Suprapubic skin (tissue), 4 donors: Measurements from ENCODE around the gene PIK3AP1. TPM values are rescaled to one million over a fixed set of nuclear protein-coding genes. Genes with fewer than 3 reads are reported as not detected.
"Not testable (repeated sequence)": the region's sequence is repeated elsewhere in the genome, so short reads cannot be mapped to it uniquely, and the experiment has no call there.

Experiments used
- DNase-seq, 2 donors: peaks; one replicate each; pipeline ENCODE4 v3.0.0-alpha.2; 2019; ENCODE audit warnings: low spot score in 2 of 2
- H3K27ac ChIP-seq: fragments of 200-600 bp; sonication (generic); one replicate; pipeline ENCODE4 v1.5.1; 2019
- H3K27me3 ChIP-seq: fragments of 200-600 bp; sonication (generic); one replicate; pipeline ENCODE4 v1.5.1; 2019
- H3K36me3 ChIP-seq: fragments of 200-600 bp; sonication (generic); one replicate; pipeline ENCODE4 v1.5.1; 2019
- H3K4me1 ChIP-seq: fragments of 200-600 bp; sonication (generic); one replicate; pipeline ENCODE4 v1.5.1; 2019
- H3K4me3 ChIP-seq: fragments of 200-600 bp; sonication (generic); one replicate; pipeline ENCODE4 v1.5.1; 2019; ENCODE audit warnings: mild to moderate bottlenecking
- H3K9me3 ChIP-seq: fragments of 200-600 bp; sonication (generic); one replicate; pipeline ENCODE4 v1.5.1; 2019
- EP300 ChIP-seq: sonication (generic); formaldehyde crosslinking; IDR thresholded peaks from one replicate; pipeline ENCODE4 v1.6.1; 2017; ENCODE audit warnings: antibody characterized with exemption
- POLR2A ChIP-seq, 2 donors: fragments of 450-650 bp; IDR thresholded peaks; one replicate each; pipeline ENCODE4 v1.6.1; 2017; ENCODE audit warnings: antibody characterized with exemption in 2 of 2, mild to moderate bottlenecking in 2 of 2, moderate library complexity in 2 of 2
- POLR2AphosphoS5 ChIP-seq, 3 donors: sonication (generic); formaldehyde crosslinking; IDR thresholded peaks; one replicate each; pipeline ENCODE4 v1.6.1; 2017; ENCODE audit warnings: antibody characterized with exemption in 3 of 3
- WGBS: methylation state at CpG from one replicate; pipeline ENCODE4 v1.1.5; 2018; 5-methylcytosine and 5-hydroxymethylcytosine counted together
- total RNA-seq, 4 donors: library from RNA; depleted of rRNA; stranded (reverse); fragments of >200 nt; gene quantifications; one replicate each; pipeline ENCODE4 v1.1.0, GENCODE V29; 2016
- TF ChIP-seq, protein P1 (sequence below), 2 donors: fragments of 200-600 bp in 1 of 2; fragments of 450-650 bp in 1 of 2; sonication (generic) in 1 of 2; IDR thresholded peaks; one replicate each; pipeline ENCODE4 v1.5.1; 2016 to 2019; ENCODE audit warnings: antibody characterized with exemption in 2 of 2, mild to moderate bottlenecking in 1 of 2, moderate library complexity in 1 of 2

The PIK3AP1 gene
- total RNA-seq, 4 donors from 2014 or later = 2.2 to 5.6 (median 4.0) TPM

DNA sequence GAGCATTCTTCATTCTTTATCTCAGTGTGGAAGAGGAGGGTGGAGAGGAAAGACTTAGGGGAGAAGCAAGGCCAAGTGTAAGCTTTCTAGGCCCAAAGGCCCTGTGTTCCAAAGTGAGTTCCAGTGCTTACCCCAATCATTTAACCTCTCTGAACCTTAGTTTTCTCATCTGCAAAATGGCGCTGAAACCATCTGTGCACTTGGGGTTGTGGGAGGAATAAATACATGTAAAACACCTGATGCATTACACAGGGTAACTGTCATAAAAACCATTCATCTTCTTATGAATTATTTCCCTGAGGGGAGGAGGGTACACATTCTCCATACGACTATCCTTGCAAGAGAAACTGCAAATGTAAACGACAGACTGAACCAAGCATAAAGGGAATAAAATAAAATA, 19.0 kb downstream of the PIK3AP1 start:
- Histone ChIP-seq H3K27me3 (no peaks in the 10 kb centered on the region), H3K36me3 (no peaks in the 10 kb centered on the region), H3K27ac (no peak overlapping the region), H3K4me3 (no peak overlapping the region), H3K4me1 (no peaks in the 10 kb centered on the region), H3K9me3 (no peaks in the 10 kb centered on the region)
- 61% methylated on average over 3 of the region's 3 CpGs for WGBS
- TF ChIP-seq, protein P1, sequence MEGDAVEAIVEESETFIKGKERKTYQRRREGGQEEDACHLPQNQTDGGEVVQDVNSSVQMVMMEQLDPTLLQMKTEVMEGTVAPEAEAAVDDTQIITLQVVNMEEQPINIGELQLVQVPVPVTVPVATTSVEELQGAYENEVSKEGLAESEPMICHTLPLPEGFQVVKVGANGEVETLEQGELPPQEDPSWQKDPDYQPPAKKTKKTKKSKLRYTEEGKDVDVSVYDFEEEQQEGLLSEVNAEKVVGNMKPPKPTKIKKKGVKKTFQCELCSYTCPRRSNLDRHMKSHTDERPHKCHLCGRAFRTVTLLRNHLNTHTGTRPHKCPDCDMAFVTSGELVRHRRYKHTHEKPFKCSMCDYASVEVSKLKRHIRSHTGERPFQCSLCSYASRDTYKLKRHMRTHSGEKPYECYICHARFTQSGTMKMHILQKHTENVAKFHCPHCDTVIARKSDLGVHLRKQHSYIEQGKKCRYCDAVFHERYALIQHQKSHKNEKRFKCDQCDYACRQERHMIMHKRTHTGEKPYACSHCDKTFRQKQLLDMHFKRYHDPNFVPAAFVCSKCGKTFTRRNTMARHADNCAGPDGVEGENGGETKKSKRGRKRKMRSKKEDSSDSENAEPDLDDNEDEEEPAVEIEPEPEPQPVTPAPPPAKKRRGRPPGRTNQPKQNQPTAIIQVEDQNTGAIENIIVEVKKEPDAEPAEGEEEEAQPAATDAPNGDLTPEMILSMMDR (IDR thresholded peaks at IDR 0.05) = no peak
- no peak for TF ChIP-seq POLR2A (IDR thresholded peaks at IDR 0.05)
- TF ChIP-seq POLR2AphosphoS5 (IDR thresholded peaks at IDR 0.05) = no peak
- TF ChIP-seq EP300 = no peak
- DNase-seq = no peak

DNA sequence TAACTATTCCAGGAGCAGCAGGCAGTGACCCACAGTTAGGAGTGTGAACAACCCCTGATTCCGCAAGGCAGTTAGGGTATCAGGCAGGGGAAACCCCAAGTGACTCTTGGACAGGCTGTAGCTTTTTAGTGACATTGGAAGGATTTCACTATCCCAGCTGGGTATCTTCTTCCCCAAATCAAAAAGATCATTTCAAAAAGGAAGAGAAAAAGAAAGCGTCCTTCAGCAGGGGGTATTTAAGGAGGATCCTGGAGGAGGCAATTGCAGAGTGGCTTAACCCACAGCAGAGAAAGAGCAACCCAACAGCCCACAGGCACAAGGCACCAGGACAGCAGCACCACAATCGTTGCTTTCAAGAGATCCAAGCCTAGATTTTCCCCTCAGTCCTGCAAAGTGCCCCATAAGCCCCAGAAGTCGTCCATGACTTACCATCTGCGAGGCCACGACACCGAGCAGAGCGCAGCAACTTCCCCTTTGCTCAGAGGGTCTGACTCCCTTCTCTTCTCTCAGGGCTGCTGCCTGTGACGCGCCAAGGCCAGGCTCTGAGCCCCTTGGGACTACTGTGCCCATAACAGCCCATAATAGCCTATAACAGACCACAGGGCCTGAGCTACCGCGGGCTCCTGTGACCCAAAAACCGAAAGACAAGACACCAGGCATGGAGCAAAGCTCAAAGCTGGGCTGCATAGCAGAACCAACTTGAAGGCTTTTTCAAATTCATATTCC, 19.8 kb downstream of the PIK3AP1 start:
- H3K27ac ChIP-seq = no peak overlapping the region
- TF ChIP-seq POLR2A (IDR thresholded peaks at IDR 0.05) (no peak), POLR2AphosphoS5 (IDR thresholded peaks at IDR 0.05) (no peak), EP300 (no peak)
- TF ChIP-seq, protein P1 (IDR thresholded peaks at IDR 0.05) = no peak
- no peaks in the 10 kb centered on the region for H3K9me3 ChIP-seq
- H3K4me3 ChIP-seq = no peak overlapping the region
- H3K27me3 ChIP-seq = no peaks in the 10 kb centered on the region
- no peak for DNase-seq
- 81% methylated on average over 5 of the region's 13 CpGs for WGBS
- H3K4me1 ChIP-seq = no peaks in the 10 kb centered on the region
- no peaks in the 10 kb centered on the region for H3K36me3 ChIP-seq

- Histone ChIP-seq H3K27ac (no peak overlapping the region), H3K4me3 (no peak overlapping the region), H3K36me3 (no peaks in the 10 kb centered on the region), H3K9me3 (no peaks in the 10 kb centered on the region), H3K4me1 (no peaks in the 10 kb centered on the region), H3K27me3 (no peaks in the 10 kb centered on the region)
- no peak for DNase-seq
- TF ChIP-seq POLR2AphosphoS5 (IDR thresholded peaks at IDR 0.05) (no peak), EP300 (no peak), POLR2A (IDR thresholded peaks at IDR 0.05) (no peak)
- WGBS = 87% methylated on average over 3 of the region's 3 CpGs
These were observed 20.7 kb downstream of the PIK3AP1 start for GRCh38 chr10:96699613-96700012.

DNA sequence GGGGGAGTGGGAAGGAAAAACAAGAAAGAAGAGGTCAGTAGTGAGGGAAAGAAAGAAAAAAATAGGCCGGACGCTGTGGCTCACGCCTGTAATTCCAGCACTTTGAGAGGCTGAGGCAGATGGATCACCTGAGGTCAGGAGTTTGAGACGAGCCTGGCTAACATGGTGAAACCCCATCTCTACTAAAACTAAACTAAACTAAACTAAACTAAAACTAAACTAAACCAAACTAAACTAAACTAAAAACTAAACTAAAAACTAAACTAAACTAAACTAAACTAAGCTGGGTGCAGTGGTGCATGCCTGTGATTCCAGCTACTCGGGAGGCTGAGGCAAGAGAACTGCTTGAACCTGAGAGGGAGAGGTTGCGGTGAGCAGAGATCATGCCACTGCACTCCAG, 22.0 kb downstream of the PIK3AP1 start:
- H3K4me3 ChIP-seq, DNase-seq, H3K27ac ChIP-seq, H3K4me1 ChIP-seq, H3K36me3 ChIP-seq, H3K27me3 ChIP-seq, H3K9me3 ChIP-seq: not testable (repeated sequence)
- WGBS = 81% methylated on average over 6 of the region's 6 CpGs

DNA sequence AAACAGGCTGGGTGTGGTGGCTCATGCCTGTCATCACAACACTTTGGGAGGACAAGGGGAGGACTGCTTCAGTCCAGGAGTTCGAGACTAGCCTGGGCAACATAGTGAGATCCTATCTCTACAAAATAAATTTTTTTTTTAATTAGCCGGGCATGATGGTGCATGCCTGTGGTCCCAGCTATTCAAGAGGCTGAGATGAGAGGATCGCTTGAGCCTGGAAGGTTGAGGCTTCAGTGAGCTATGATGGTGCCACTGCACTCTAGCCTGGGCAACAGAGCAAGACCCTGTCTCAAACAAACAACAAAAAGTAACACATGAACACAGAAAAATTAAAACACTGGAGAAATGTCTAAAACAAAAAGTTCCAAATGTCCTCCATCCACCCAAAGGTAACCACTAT, 22.9 kb downstream of the PIK3AP1 start:
- WGBS = 84% methylated on average over 3 of the region's 3 CpGs

DNA sequence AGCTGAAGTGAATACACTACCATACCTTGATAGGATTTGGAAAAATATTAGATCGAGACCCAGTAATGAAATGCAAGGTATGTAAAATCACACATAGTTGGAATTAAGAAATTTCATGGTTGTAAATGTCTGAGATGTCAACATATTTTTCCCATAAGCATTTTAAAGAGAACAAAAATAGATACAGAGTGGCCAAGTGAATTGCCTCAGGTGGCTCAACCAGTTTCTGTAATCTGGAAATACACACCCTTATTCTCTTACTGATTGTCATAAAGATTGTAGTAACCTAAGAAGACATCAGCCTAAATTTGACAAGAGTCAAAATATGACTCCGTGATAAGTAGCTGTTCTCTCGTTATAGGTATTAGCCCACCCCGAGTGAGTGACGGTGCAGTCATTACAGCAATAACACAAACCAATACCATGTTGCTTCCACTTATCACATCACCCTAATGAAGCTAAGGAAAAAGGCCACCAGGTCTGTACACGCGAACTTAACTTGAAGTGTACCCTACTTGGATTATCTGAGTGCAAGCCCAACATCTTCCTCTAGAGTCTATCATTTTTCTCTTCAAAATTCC, 23.4 kb downstream of the PIK3AP1 start:
- Histone ChIP-seq H3K4me1 (no peaks in the 10 kb centered on the region), H3K27ac (no peak overlapping the region), H3K4me3 (no peak overlapping the region), H3K27me3 (no peaks in the 10 kb centered on the region), H3K9me3 (no peaks in the 10 kb centered on the region), H3K36me3 (no peaks in the 10 kb centered on the region)
- 77% methylated on average over 7 of the region's 7 CpGs for WGBS
- no peak for DNase-seq
- TF ChIP-seq POLR2A (IDR thresholded peaks at IDR 0.05) (no peak), EP300 (no peak), POLR2AphosphoS5 (IDR thresholded peaks at IDR 0.05) (no peak)
- TF ChIP-seq, protein P1 (IDR thresholded peaks at IDR 0.05) = no peak

More for the DNA sequence above, 22.9 kb downstream of the PIK3AP1 start:
- no peaks in the 10 kb centered on the region for H3K36me3 ChIP-seq
- H3K27ac ChIP-seq = no peak overlapping the region
- no peak for TF ChIP-seq POLR2A (IDR thresholded peaks at IDR 0.05)
- H3K27me3 ChIP-seq = no peaks in the 10 kb centered on the region
- DNase-seq = no peak
- no peaks in the 10 kb centered on the region for H3K4me1 ChIP-seq
- H3K9me3 ChIP-seq = no peaks in the 10 kb centered on the region
- no peak overlapping the region for H3K4me3 ChIP-seq
